ENCODE results near the gene SPATA9.
A peak's percentile ranks its signal among the peaks of the same experiment; 100 is the strongest.

Gene SPATA9, protein sequence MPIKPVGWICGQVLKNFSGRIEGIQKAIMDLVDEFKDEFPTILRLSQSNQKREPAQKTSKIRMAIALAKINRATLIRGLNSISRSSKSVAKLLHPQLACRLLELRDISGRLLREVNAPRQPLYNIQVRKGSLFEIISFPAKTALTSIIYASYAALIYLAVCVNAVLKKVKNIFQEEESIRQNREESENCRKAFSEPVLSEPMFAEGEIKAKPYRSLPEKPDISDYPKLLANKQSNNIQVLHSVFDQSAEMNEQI

DNA sequence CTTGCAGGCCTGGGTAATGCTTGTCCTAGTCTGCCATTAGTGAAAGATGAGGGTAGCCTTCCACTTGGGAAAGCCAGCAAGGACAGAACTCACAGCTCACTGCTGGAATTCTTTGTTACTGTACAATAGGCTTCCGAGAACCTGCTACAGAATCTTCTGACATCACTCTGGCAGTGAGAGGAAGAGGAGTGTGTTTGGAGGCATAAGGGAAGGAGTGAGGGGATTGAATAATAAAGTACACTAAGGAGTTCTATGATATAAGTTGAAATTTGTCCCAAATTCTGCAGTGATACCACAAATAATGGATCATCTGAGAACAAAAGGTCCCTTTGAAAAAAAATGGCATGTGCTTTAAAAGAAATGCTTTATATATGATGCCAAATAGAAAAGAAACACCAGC is at the start of gene SPATA9:
TSS of gene SPATA9 (minus strand) at position 101 of the 400 bp plus-strand sequence. CDS start 137 bp downstream, outside the sequence.
- no peak for DNase-seq

DNA sequence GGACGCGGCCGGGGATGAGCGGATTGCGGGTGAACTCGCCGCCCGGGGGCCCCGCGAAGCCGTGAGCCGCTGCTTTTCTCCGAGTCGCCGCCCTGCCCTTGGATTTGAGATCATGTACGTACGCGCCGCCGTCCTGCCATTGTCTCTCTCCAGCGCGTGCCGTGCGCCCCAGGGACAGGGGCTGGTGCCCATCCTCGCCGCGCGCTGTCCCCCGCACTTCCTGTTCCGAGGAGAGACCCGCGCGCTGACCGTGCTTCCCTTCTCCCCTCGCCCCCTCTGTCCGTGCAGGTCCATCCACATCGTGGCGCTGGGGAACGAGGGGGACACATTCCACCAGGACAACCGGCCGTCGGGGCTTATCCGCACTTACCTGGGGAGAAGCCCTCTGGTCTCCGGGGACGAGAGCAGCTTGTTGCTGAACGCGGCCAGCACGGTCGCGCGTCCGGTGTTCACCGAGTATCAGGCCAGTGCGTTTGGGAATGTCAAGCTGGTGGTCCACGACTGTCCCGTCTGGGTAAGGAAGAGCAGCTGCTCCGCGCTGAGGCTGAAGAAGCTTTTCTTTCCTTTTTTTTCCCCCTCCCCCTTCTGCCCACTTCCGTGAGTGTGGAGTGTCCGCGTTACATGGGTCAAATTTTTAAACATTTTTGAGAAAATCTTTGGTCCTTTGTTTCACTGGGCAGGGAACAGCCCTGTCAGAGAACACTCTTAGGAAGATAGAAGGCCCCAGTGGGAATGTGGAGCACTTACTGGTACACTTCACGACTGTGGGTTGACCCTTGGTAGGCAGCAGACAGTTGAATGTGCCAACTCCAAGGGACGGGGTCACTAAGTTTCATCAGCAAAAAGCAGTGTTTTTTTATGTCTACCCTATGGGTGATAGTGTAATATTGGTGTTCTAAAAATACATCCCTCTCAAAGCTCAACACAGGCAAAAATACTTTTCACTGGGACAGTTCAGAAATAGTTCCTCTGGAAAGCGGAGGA is 49.1 kb upstream of the SPATA9 start:
- peak; percentile 79 for DNase-seq

DNA sequence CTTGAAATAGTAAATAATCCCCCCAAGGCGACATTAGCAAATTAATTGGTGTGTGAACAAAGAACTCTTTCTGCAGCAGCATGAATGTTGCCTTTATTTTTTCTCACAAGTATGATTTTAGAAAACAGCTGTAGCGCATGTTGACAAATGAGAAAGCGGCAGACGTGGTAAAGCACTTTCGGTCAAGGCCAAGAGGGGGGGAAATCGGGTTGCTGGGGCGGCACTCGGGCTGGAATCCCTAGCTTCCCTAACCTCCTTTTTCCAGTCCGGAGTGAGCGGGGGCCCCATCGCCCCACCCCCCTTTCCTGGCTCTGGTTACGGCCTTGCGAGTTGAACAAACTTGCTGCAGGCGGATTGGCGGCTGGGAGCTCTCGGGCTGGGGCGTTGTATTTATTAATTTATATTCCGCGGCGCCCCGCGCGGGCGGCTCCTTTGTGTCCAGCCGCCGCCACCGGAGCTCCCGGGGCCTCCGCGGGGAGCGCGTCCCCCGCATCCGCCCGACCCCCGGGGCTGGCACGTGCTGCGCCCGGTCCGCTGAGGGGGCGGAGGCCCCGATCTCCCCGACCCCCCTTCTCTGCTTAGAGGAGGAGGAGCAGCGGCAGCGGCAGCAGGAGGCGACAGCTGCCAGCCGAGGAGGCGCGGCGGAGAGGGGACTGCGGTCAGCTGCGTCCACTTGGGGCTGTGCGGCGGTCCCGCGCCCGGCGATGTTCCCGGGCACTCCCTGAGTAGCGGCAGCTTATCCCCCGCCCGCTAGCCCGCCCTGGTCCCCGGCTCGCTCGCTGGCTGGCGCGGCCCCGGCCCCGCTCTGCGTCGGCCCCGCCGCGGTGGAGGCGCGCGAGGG is 48.2 kb upstream of the SPATA9 start, which contains the start of gene RHOBTB3:
TSS of gene RHOBTB3 (plus strand) at position 607 of the 841 bp plus-strand sequence. CDS start 347 bp downstream, outside the sequence.
- DNase-seq, result peak; percentile 94

DNA sequence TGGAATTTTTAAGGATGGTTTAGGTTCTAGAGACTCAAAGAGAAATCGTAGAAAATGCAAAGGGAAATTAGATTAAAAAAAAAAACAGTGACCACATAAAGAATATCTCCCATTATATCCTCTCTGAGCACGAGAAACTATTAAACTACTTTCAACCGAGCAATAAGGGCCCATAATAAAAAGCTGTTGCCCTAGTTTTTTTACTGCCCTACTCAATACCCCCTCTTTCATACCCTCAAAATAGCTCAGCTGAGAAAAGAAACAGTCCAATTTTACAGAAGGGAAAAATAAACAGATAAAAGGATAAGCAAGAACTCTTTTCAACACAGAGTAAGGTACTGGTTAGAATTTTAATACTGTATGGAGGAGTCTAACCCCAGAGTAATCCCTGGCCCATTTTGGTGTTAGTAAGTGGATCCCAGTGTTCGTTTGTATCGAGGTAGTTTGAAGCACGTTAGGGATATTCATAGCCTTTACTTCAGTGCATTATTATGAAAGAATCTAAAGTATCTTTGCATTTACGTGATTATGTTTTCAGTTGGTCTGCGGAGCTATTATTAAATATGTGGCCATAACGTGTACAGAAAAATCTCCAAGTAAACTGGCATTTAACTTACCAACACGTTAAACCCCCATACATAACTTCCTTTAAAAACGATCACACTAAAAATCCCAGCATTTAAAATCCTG is 47.4 kb upstream of the SPATA9 start:
- DNase-seq, result peak; percentile 76

DNA sequence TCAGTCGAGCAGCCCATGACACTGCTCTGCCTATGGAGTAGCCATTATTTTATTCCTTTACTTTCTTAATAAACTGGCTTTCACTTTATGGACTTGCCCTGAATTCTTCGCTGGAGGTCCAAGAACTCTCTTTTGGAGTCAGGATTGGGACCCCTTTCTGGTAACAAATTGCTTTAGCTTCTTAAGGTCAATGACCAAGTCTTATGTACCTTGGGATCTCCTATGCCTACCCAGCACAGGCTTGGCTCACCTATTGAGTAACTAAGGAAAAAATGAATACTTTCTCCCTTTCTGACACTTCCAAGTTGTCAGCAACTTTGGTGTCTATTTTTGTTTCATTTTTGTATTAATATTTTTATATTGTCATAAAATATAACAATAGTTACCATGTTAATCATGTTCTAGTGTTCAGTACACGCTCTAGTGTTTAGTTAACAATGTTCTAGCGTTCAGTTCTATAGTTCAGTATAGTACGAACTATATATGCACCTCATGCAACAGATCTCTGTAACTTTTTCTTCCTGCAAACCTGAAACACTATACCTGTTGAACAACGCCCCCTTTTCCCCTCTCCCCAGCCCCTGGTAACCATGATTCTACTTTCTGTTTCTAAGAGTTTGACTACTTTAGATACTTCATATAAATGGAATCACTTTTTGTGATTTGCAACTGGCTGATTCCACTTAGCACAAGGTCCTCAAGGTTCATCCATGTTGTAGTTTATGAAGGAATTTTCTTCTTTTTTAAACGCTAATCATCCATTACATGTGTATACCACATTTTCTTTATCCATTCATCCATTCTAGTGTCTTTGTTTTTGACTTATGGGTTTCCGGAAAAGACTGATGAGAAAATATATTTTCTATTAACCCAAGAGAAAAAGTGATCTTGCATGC is 46.6 kb upstream of the SPATA9 start:
- peak; percentile 87 for DNase-seq

DNA sequence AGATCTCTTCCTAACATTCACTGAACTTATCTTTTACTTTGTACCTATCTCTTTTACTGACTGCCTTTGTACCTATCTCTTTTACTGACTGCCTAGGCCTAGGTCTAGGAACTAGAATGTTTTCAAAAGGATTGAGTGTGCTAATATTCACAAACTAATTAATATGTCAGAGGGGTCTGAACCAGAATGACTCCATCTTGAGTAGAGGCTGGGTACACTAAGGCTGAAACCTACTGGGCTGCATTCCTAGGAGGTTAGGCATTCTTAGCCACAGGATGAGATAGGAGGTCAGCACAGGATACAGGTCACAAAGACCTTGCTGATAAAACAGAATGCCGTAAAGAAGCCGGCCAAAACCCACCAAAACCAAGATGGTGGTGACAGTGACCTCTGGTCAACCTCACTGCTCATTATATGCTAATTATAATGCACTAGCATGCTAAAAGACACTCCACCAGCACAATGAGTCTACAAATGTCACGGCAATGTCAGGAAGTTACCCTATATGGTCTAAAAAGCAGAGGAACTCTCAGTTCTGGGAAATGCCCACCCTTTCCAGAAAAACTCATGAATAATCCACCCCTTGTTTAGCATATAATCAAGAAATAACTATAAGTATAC is 45.8 kb upstream of the SPATA9 start:
- DNase-seq, result peak; percentile 97

DNA sequence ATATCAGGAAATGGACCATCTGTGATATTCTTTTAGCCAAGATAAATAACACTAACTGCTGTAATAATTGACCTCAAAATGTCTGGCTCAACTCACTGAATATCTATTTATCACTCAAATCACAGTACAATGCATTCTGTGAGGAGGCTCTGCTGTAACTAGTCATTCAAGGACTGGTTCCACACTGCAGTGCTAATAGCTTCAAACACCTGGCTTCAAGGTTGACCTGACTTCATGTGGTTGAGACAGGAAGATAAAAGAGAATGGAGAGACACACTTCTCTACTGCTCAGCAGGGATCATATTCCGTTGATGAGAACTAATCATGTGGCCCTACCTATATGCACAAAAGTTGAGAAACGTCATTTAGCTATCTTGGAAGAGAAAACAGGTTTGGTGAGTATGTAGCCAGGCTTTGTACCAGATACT is 45.0 kb upstream of the SPATA9 start:
- peak; percentile 55 for DNase-seq

DNA sequence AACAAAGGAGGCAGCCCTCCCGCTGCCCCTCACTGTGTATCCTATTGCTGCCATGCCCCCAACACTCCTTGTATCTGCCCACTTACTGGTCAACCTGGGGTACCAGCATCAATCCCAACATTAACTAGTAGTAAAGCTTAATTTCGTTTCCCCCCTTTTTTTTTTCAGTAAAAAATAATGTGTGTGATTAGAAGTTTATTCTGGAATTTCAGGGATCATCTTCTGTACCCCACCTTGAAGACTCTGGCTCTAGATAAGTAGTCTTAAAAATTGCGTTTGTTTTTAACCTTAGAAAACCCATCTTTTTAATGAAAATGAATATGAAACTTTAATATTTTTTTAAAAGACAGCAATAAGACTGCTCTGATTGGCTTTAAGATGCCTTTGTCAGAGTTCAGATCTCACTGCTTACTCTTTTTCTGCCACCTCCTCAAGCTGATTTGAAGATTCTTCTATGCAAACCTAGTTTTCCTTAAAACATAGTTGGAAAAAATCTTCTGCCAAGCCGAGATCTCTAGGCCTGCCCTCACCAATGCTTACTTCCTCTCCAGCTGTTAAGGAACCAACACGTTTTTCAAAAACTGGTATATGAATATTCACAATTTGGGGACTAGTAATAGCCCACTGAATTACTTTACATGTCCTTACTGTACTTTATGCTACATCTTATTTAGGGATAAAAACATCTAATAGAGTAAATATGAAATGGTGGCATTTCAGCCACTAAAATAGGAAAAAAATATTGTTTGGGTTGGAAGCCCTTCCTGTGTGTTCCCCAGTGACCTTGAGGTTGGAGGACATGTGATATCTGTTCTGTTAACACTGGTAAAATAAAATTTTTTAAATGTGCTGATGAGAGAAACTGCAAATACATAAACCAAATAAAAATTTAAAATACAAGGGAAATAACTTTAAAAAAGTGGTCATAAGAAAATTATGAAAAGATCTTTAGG is 44.3 kb upstream of the SPATA9 start:
- DNase-seq, result peak; percentile 70

DNA sequence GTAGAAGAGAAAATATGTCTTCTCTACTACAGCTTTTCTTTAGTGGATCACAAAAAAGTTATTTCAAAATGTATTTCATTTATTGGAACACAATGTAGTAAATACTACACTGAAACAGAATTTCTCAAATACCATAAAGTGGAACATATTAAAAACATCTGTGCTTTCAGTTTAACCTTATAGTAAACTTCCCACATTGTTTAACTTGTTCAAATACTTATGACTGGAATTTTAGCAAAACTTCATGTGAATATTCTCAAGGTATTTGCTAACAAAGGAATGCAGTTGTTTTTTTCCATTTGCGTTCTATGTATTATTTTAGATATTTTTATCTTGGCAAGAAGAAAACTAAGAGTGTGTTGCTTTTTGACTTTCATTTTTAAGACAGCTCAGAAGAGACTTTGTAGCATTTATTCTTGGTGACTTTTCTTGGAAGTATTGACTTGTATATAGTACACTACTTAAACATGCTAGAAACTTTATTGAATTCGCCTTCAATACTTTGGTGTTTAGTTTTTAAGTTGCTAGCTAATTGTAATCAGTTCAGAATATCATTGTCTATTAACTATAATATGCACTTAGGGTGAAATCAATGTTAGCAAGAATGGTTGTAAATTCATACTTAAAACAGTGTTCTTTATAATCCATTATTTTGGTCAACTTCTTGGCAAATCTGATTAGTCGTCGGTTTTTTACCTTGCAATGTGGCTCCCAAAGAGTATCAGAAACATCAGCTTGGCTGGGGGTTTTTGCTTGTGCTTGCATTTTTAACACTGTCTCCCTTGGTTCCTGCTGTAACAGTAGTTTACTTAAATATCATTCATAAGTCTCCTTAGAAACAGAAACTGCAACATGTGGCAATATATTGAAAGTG is 43.4 kb upstream of the SPATA9 start:
- DNase-seq, result peak; percentile 74

DNA sequence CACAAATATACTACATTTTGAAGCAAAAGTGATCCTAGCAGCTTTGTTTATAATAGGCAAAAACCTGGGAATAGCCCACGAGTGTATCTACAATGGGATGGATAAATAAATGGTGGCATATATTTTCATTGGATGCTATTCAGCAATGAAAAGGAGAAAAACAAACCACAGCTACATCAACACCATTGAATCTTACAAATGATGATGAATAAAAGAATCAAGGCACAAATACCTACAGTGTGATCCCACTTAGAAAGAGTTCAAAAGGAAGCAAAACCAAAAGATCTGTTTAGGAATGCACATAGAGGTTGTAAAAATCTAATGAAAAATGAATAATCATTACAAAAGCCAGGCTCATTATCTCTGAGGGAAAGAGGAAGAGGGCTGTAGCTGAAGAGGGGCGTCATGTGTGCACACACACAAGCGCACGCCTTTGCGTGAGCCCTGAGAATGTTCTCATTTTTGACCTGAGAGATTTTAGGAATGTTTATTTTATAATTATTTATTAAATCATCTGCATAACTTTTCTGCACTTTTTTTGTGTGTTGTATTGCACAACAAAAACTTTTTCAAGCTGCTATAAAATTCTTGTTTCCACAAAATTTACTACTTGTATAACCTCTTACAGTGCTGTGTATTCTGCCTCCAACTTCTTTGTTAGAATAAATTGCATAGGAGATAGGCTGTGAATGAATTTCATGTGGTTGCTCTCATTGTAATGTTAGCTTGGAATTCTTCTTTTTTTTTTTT is 42.5 kb upstream of the SPATA9 start:
- peak; percentile 82 for DNase-seq

DNA sequence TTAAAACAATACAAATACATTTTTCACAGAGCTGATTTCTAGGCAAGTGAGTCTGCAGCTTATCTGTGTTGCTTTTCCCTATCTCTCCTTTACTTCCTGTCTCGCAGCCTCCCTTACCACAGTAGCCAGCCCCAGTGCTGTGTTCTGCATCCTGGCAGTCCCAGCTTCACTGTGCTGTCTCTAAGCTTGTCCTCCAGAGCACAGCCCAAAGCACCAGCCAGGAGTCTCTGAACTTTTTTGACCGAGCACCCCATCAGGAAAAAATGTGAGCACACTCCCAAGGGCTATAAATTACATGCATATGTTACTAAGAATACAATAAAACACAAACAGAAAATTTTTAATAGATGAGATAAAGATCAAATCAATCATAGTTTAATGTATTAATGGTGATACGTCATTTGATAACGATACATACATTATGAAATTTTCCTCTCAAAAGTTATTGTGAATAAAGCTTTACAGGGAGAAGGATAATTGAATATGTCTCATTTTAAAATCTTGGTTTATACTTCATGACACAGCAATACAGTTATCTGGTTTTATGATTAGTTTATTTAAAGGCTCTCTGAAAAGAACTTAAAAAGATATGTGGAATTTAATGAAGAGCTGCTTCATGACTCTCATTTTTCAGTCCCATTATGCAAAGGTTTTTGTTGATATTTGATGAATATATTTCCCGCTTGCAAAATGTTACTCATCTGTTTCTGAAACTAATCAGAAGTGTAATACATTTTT is 41.0 kb upstream of the SPATA9 start:
- peak; percentile 89 for DNase-seq

DNA sequence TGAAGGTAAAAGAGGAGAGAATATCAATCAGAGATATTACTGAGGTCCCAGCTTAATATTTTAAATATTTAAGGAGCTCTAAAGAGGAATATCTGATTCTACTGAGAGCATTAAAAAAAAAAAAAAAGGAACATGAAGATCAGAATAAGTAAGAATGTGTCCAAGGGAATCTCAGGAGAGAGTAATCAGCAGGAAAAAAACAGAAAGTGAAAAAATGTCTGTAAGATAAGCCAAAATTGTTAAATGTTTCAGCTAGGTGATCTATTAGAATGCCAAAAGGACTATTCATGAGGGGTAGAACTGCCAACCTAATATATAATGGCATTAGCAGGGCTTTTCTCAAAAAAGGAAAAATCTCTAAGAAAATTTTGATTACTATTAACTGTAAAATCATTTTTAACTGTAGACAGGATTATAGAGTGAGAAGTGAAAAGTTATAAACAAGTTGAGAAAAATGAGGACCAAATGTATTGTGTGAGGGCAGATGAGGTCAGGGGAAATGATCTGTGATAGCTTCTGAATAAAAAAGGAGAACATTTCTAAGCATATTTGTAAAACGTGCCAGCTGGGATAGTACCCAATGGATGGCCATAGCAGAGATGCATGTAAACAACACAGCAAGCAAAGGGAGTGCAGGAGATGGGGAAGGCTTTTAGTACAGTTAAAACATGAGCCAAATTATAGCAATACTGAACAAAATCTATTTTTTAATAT is 38.9 kb upstream of the SPATA9 start:
- DNase-seq, result no peak

DNA sequence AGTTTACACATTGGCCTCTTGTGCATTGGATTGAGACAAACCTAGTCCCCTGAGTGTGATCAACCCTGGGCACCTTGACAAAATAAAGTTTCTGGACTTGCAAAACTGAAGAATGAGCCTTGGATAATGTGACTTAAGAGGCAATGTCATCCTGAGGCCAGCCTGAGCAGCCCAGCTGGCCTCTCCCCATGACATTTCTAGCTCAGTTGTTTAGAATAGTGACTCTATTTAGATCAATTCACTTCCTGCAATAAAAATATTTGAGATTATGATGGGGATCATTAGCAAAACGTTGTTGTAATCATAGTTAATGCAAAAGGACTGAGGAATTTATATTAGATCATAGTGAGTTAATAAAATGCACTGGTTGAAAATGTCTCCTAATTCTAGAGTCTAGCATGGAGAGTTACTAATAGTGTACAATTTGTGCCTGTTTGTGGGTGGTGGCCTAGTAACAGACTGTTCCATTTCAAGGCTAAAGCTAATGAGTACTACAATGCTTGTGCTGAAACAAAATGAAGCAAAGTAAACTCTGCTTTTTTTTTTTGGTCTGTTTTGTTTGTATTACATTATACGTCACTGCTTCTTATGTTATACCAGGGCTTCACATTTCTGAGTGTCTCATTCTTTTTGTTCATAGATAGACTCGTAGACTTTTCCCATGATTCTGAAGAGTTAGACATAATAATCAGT is 37.4 kb upstream of the SPATA9 start:
- DNase-seq, result no peak

DNA sequence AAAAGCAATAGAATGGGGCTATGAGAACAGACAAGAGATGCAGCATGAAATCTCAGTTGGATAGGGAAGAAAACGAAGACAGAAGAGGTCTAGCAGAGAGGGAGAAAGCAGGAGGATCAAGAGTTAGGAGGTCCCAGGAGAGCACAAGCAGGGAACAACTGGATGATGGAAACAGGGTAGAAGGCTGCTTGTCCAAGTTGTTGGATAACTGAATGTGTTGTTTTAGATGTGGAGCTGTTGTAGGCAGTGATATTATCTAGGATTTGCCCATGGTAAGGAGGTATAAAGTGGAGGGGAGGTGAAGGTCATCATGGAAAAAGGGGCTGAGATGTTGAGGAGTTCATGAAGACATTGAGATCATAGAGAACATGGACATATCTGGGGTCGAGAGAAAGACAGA is 35.9 kb upstream of the SPATA9 start:
- no peak for DNase-seq

DNA sequence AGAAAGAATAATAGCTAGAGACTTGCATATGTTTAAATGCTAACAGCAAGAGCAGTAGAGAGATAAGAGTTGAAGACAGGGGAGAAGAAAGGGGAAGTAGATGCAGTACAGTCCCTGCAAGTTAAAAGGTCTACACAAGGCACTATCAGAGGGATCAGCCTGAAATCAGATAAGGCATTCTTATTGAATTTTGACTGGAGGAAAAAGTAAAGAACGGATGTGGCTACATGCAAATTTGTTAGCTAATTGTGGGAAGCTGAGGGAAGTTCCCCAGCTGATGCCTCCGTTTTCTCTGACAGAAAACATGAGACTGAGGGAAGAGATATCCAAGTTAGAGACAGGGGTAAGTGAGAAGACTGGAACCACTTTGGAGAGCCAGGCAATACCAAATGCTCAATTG is 35.4 kb upstream of the SPATA9 start:
- peak; percentile 96 for DNase-seq

DNA sequence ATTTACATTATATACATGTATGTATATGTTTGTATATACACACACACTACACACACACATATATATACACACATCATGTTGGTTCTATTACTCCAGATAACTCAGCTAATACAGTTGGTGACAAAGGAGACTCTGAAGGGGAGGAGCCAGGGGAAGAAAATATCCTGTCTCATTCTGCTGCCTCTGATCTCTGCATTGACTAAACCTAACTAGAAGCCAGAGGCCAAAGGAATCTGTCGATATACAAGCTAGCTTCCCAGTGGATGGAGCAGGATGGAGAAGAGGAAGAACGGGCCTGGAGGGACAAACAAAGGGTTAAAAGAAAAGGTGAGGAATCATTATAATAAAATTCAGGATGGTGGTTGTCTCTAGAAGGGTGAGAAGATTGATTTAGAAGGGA is 34.6 kb upstream of the SPATA9 start:
- peak; percentile 55 for DNase-seq
